Tibial artery (tissue), 4 donors: ENCODE results near the gene PLG.

Source experiments
- DNase-seq, 2 donors: peaks; one replicate each; pipeline ENCODE4 v3.0.0-alpha.2; 2019
- H3K27ac ChIP-seq, 2 donors: fragments of 200-600 bp; sonication (generic) in 1 of 2; 1 replicate in 1 of 2; 2 replicates in 1 of 2; pipeline ENCODE4 v1.5.1; 2018 to 2019; ENCODE audit warnings: mild to moderate bottlenecking in 1 of 2
- H3K27me3 ChIP-seq, 2 donors: fragments of 200-600 bp; sonication (generic) in 1 of 2; one replicate each; pipeline versions ENCODE4 v1.5.1 to v1.6.0; 2016 to 2019
- H3K36me3 ChIP-seq, 3 donors: fragments of 200-600 bp; sonication (generic) in 2 of 3; one replicate each; pipeline ENCODE4 v1.5.1; 2016 to 2019; ENCODE audit warnings: mild to moderate bottlenecking in 2 of 3
- H3K4me1 ChIP-seq, 4 donors: fragments of 200-600 bp; sonication (generic) in 2 of 4; 1 replicate in 3 of 4; 2 replicates in 1 of 4; pipeline ENCODE4 v1.5.1; 2016 to 2019
- H3K4me3 ChIP-seq, 2 donors: fragments of 200-600 bp; sonication (generic) in 1 of 2; 1 replicate in 1 of 2; 2 replicates in 1 of 2; pipeline ENCODE4 v1.5.1; 2018 to 2019; ENCODE audit warnings: mild to moderate bottlenecking in 2 of 2
- H3K9me3 ChIP-seq, 3 donors: fragments of 200-600 bp; sonication (generic) in 1 of 3; one replicate each; pipeline ENCODE4 v1.5.1; 2016 to 2019
- CTCF ChIP-seq, 2 experiments: fragments of 200-600 bp in 1 of 2; fragments of 450-650 bp in 1 of 2; IDR thresholded peaks; one replicate each; pipeline ENCODE4 v1.5.1; 2017 to 2019; ENCODE audit warnings: antibody characterized with exemption in 2 of 2, mild to moderate bottlenecking in 1 of 2, moderate library complexity in 1 of 2
- intact Hi-C: fragments of 100-400 bp; cut with DNase I; formaldehyde crosslinking; loops from one replicate; pipeline ENCODE4 v1.15.0; 2023; ENCODE audit warnings: low total_unique reads

PLG gene

GRCh38 chr6:160788806-160789205 lies 86.8 kb downstream of the PLG start:
- no peak overlapping the region for H3K4me3 ChIP-seq
- H3K9me3 ChIP-seq, result no peaks in the 10 kb centered on the region
- peaks cover 0 to 3% (median 0%) of the 10 kb centered on the region in 4 donors for H3K4me1 ChIP-seq
- no peak overlapping the region for H3K27ac ChIP-seq
- no peaks in the 10 kb centered on the region for H3K36me3 ChIP-seq
- intact Hi-C loops, result no loop called here
- H3K27me3 ChIP-seq, result no peaks in the 10 kb centered on the region
- TF ChIP-seq CTCF (IDR thresholded peaks at IDR 0.05), result no peak
- no peak for DNase-seq

- Histone ChIP-seq H3K4me3 (no peak overlapping the region), H3K9me3 (no peaks in the 10 kb centered on the region), H3K27me3 (no peaks in the 10 kb centered on the region), H3K27ac (no peak overlapping the region), H3K4me1 (peaks cover 0 to 3% (median 0%) of the 10 kb centered on the region in 4 donors), H3K36me3 (no peaks in the 10 kb centered on the region)
- no peak for DNase-seq
- TF ChIP-seq CTCF (IDR thresholded peaks at IDR 0.05), result no peak
- intact Hi-C loops, result no loop called here
These were observed 87.4 kb downstream of the PLG start for GRCh38 chr6:160789263-160790027.

- H3K4me3 ChIP-seq, result peak overlapping the region in 1 of 2 donors; percentile 18
These were observed 88.2 kb downstream of the PLG start for GRCh38 chr6:160790028-160790792.

GRCh38 chr6:160791459-160791858 lies 89.4 kb downstream of the PLG start:
- Histone ChIP-seq H3K36me3 (no peaks in the 10 kb centered on the region), H3K27ac (no peak overlapping the region), H3K27me3 (no peaks in the 10 kb centered on the region), H3K4me1 (peaks cover 0 to 3% (median 0%) of the 10 kb centered on the region in 4 donors), H3K4me3 (no peak overlapping the region), H3K9me3 (no peaks in the 10 kb centered on the region)
- DNase-seq, result no peak
- TF ChIP-seq CTCF (IDR thresholded peaks at IDR 0.05), result no peak
- intact Hi-C loops, result no loop called here

More at GRCh38 chr6:160790028-160790792, 88.2 kb downstream of the PLG start:
- H3K9me3 ChIP-seq, result no peaks in the 10 kb centered on the region
- intact Hi-C loops, result no loop called here
- H3K27me3 ChIP-seq, result no peaks in the 10 kb centered on the region
- TF ChIP-seq CTCF (IDR thresholded peaks at IDR 0.05), result no peak
- peaks cover 0 to 3% (median 0%) of the 10 kb centered on the region in 4 donors for H3K4me1 ChIP-seq
- DNase-seq, result no peak
- no peaks in the 10 kb centered on the region for H3K36me3 ChIP-seq
- H3K27ac ChIP-seq, result no peak overlapping the region

GRCh38 chr6:160791981-160792418 lies 90.0 kb downstream of the PLG start:
- Histone ChIP-seq H3K27ac (no peak overlapping the region), H3K36me3 (no peaks in the 10 kb centered on the region), H3K4me3 (no peak overlapping the region), H3K9me3 (no peaks in the 10 kb centered on the region), H3K4me1 (peaks cover 0 to 3% (median 0%) of the 10 kb centered on the region in 4 donors), H3K27me3 (no peaks in the 10 kb centered on the region)
- DNase-seq, result no peak
- intact Hi-C loops, result no loop called here
- no peak for TF ChIP-seq CTCF (IDR thresholded peaks at IDR 0.05)
